HCT116 (cell line): ENCODE data around the gene KLHL33. TPM values are rescaled to one million over a fixed set of nuclear protein-coding genes. Genes with fewer than 3 reads are reported as not detected.

Experiments
- JUND ChIP-seq: IDR thresholded peaks from 2 replicates; pipeline ENCODE4 v1.6.1; 2012
- ZFX ChIP-seq: fragments of 450-650 bp; IDR thresholded peaks from 2 replicates; pipeline ENCODE4 v1.6.1; 2017
- total RNA-seq: library from RNA; stranded (reverse); gene quantifications from one replicate; pipeline ENCODE4 v1.2.1, GENCODE V29; 2021; ENCODE audit not compliant: unreplicated experiment
- TF ChIP-seq, protein P1 (sequence below): IDR thresholded peaks from 2 replicates; pipeline ENCODE4 v1.6.1; 2011; ENCODE audit warnings: mild to moderate bottlenecking, low read length, moderate library complexity; ENCODE audit not compliant: insufficient replicate concordance; ENCODE audit errors: extremely low read depth
- TF ChIP-seq, protein P2 (sequence below), 3 experiments: fragments of 200-600 bp in 1 of 3; sonication (generic) in 1 of 3; IDR thresholded peaks in 2 of 3; conservative IDR thresholded peaks in 1 of 3; 2 replicates each; pipeline ENCODE4 v1.5.1; 2012 to 2017; ENCODE audit warnings: low read depth in 2 of 3, low read length in 2 of 3, antibody characterized with exemption in 1 of 3, borderline replicate concordance in 1 of 3, control low read depth in 1 of 3, mild to moderate bottlenecking in 1 of 3, mixed read lengths in 1 of 3, mixed run types in 1 of 3, moderate library complexity in 1 of 3; ENCODE audit not compliant: insufficient read depth in 1 of 3

KLHL33 gene
- total RNA-seq, 1 experiment from 2014 or later: 0.05 TPM

DNA sequence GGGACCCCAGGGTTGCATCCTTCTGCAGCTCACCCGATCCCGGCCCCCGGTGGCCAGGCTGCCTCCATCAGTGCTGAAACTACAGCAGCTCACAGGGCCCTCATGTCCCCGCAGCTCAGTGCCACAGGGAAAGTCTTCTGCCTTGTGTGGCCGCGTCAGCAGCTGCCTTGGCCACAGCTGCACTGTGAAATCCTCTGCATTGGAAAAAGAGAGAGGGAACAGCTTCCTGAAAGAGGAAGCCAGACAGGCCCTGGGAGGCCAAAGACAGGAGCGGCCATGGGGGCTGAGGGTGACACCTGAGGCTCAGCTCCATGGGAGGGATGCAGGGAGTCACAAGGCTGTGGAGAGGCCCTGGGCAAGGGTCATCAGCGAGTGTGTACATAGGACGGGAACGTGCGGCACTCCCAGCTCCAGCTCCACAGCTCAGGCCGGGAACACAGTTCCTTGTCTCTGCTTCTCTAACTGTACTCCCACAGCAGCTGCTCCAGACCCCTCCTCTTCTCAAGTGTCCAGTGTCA is 59.8 kb downstream of the KLHL33 start (continued):
- TF ChIP-seq, protein P1, sequence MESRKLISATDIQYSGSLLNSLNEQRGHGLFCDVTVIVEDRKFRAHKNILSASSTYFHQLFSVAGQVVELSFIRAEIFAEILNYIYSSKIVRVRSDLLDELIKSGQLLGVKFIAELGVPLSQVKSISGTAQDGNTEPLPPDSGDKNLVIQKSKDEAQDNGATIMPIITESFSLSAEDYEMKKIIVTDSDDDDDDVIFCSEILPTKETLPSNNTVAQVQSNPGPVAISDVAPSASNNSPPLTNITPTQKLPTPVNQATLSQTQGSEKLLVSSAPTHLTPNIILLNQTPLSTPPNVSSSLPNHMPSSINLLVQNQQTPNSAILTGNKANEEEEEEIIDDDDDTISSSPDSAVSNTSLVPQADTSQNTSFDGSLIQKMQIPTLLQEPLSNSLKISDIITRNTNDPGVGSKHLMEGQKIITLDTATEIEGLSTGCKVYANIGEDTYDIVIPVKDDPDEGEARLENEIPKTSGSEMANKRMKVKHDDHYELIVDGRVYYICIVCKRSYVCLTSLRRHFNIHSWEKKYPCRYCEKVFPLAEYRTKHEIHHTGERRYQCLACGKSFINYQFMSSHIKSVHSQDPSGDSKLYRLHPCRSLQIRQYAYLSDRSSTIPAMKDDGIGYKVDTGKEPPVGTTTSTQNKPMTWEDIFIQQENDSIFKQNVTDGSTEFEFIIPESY: no peak
- TF ChIP-seq JUND (no peak), ZFX (no peak)
- TF ChIP-seq, protein P2, sequence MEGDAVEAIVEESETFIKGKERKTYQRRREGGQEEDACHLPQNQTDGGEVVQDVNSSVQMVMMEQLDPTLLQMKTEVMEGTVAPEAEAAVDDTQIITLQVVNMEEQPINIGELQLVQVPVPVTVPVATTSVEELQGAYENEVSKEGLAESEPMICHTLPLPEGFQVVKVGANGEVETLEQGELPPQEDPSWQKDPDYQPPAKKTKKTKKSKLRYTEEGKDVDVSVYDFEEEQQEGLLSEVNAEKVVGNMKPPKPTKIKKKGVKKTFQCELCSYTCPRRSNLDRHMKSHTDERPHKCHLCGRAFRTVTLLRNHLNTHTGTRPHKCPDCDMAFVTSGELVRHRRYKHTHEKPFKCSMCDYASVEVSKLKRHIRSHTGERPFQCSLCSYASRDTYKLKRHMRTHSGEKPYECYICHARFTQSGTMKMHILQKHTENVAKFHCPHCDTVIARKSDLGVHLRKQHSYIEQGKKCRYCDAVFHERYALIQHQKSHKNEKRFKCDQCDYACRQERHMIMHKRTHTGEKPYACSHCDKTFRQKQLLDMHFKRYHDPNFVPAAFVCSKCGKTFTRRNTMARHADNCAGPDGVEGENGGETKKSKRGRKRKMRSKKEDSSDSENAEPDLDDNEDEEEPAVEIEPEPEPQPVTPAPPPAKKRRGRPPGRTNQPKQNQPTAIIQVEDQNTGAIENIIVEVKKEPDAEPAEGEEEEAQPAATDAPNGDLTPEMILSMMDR (IDR thresholded peaks at IDR 0.05 in 2 of 3, conservative IDR thresholded peaks at IDR 0.05 in 1 of 3; ENCODE audit: borderline replicate concordance in 1 of 3, insufficient read depth in 1 of 3, low read depth in 2 of 3, low read length in 2 of 3): no peak

Other genes with a start within 250 kb of the KLHL33 start
- gene OR11G2, start 245.3 kb downstream of the KLHL33 start, total RNA-seq: not detected
- gene OR11H6, start 212.5 kb downstream of the KLHL33 start, total RNA-seq: not detected
- not detected for gene OR11H7, start 207.2 kb downstream of the KLHL33 start, total RNA-seq
- not detected for gene OR11H4, start 196.9 kb downstream of the KLHL33 start, total RNA-seq
- 23.3 TPM for gene TTC5, start 130.2 kb downstream of the KLHL33 start, total RNA-seq
- 77.0 TPM for gene CCNB1IP1, start 102.9 kb downstream of the KLHL33 start, total RNA-seq
- gene PARP2, start 92.5 kb downstream of the KLHL33 start, total RNA-seq: 51.8 TPM
- 22.4 TPM for gene TEP1, start 22.7 kb downstream of the KLHL33 start, total RNA-seq
- gene OSGEP, start 18.6 kb upstream of the KLHL33 start, total RNA-seq: 21.8 TPM
- gene APEX1, start 19.1 kb upstream of the KLHL33 start, total RNA-seq: 235 TPM
- gene PIP4P1, start 25.3 kb upstream of the KLHL33 start, total RNA-seq: 35.4 TPM
- 63.0 TPM for gene PNP, start 33.2 kb upstream of the KLHL33 start, total RNA-seq
- gene RNASE10, start 69.4 kb upstream of the KLHL33 start, total RNA-seq: 0.39 TPM
- not detected for gene RNASE9, start 124.9 kb upstream of the KLHL33 start, total RNA-seq
- not detected for gene RNASE11, start 151.8 kb upstream of the KLHL33 start, total RNA-seq
- gene RNASE12, start 155.2 kb upstream of the KLHL33 start, total RNA-seq: not detected
- not detected for gene OR6S1, start 205.5 kb upstream of the KLHL33 start, total RNA-seq
- 3.9 TPM for gene RNASE4, start 248.4 kb upstream of the KLHL33 start, total RNA-seq